Vagina (tissue), 2 donors: ENCODE results near the gene BCAS2. TPM values are rescaled to one million over a fixed set of nuclear protein-coding genes. Genes with fewer than 3 reads are reported as not detected.
"Not testable (repeated sequence)": the region's sequence is repeated elsewhere in the genome, so short reads cannot be mapped to it uniquely, and the experiment has no call there.

Experiments
- DNase-seq, 2 donors: peaks; one replicate each; pipeline ENCODE4 v3.0.0-alpha.2; 2017; ENCODE audit errors: extremely low spot score in 2 of 2
- H3K27ac ChIP-seq: fragments of 200-600 bp; sonication (generic); one replicate; pipeline ENCODE4 v1.5.1; 2019
- H3K27me3 ChIP-seq: fragments of 200-600 bp; sonication (generic); one replicate; pipeline ENCODE4 v1.5.1; 2019
- H3K36me3 ChIP-seq, 2 donors: fragments of 200-600 bp; sonication (generic); one replicate each; pipeline ENCODE4 v1.5.1; 2017 to 2019
- H3K4me1 ChIP-seq: fragments of 200-600 bp; sonication (generic); one replicate; pipeline ENCODE4 v1.5.1; 2019
- H3K4me3 ChIP-seq, 2 donors: fragments of 200-600 bp; sonication (generic); 1 replicate in 1 of 2; 2 replicates in 1 of 2; pipeline ENCODE4 v1.5.1; 2016 to 2019
- H3K9me3 ChIP-seq: fragments of 200-600 bp; sonication (generic); one replicate; pipeline ENCODE4 v1.5.1; 2019
- POLR2A ChIP-seq, 2 donors: fragments of 450-650 bp; IDR thresholded peaks; one replicate each; pipeline ENCODE4 v1.6.1; 2017; ENCODE audit warnings: antibody characterized with exemption in 2 of 2, mild to moderate bottlenecking in 2 of 2, moderate library complexity in 2 of 2
- POLR2AphosphoS5 ChIP-seq, 2 donors: sonication (generic); formaldehyde crosslinking; IDR thresholded peaks; one replicate each; pipeline ENCODE4 v1.9.0; 2017; ENCODE audit warnings: antibody characterized with exemption in 2 of 2, mild to moderate bottlenecking in 2 of 2, low read depth in 1 of 2; ENCODE audit not compliant: insufficient read depth in 1 of 2
- intact Hi-C: fragments of 100-400 bp; cut with DNase I; formaldehyde crosslinking; loops from one replicate; pipeline ENCODE4 v1.15.1; 2023
- total RNA-seq: library from RNA; depleted of rRNA; stranded (reverse); fragments of >200 nt; gene quantifications from one replicate; pipeline ENCODE4 v1.2.3, GENCODE V29; 2016
- TF ChIP-seq, protein P1 (sequence below), 3 experiments: fragments of 450-650 bp in 2 of 3; fragments of 200-600 bp in 1 of 3; sonication (generic) in 1 of 3; IDR thresholded peaks; one replicate each; pipeline ENCODE4 v1.5.1; 2017 to 2019; ENCODE audit warnings: antibody characterized with exemption in 3 of 3, mild to moderate bottlenecking in 2 of 3, moderate library complexity in 2 of 3

BCAS2 gene
- total RNA-seq, 1 donor from 2014 or later: 28.5 TPM

DNA sequence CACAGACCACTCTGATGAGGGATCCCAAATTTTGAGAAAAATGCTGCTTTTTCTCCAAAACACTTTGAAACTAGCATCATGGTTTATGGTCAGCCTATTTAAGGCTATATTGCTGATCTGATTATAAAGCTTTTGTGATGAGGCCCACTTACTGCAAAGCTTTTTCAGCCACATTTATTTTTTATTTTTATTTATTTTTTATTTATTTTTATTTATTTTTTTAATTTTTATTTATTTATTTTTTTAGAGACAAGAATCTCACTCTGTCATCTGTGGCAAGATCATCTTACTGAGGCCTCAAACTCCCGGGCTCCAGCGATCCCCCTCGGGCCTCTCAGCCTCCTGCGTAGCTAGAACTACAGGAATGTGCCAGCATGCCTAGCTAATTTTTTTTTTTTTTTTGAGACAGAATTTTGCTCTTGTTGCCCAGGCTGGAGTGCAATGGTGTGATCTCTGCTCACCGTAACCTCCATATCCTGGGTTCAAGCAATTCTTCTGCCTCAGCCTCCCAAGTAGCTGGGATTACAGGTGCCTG, 5.2 kb upstream of the BCAS2 start:
- no peak for DNase-seq
- Histone ChIP-seq H3K36me3 (peaks cover 0 to 12% of the 10 kb centered on the region in 2 donors), H3K27me3 (no peaks in the 10 kb centered on the region), H3K4me1 (peaks cover 8% of the 10 kb centered on the region), H3K9me3 (no peaks in the 10 kb centered on the region), H3K27ac (no peak overlapping the region), H3K4me3 (no peak overlapping the region)
- TF ChIP-seq POLR2A (IDR thresholded peaks at IDR 0.05) (no peak), POLR2AphosphoS5 (IDR thresholded peaks at IDR 0.05; ENCODE audit: insufficient read depth in 1 of 2, low read depth in 1 of 2) (no peak)
- TF ChIP-seq, protein P1, sequence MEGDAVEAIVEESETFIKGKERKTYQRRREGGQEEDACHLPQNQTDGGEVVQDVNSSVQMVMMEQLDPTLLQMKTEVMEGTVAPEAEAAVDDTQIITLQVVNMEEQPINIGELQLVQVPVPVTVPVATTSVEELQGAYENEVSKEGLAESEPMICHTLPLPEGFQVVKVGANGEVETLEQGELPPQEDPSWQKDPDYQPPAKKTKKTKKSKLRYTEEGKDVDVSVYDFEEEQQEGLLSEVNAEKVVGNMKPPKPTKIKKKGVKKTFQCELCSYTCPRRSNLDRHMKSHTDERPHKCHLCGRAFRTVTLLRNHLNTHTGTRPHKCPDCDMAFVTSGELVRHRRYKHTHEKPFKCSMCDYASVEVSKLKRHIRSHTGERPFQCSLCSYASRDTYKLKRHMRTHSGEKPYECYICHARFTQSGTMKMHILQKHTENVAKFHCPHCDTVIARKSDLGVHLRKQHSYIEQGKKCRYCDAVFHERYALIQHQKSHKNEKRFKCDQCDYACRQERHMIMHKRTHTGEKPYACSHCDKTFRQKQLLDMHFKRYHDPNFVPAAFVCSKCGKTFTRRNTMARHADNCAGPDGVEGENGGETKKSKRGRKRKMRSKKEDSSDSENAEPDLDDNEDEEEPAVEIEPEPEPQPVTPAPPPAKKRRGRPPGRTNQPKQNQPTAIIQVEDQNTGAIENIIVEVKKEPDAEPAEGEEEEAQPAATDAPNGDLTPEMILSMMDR (IDR thresholded peaks at IDR 0.05): no peak
- intact Hi-C loops: no loop called here

DNA sequence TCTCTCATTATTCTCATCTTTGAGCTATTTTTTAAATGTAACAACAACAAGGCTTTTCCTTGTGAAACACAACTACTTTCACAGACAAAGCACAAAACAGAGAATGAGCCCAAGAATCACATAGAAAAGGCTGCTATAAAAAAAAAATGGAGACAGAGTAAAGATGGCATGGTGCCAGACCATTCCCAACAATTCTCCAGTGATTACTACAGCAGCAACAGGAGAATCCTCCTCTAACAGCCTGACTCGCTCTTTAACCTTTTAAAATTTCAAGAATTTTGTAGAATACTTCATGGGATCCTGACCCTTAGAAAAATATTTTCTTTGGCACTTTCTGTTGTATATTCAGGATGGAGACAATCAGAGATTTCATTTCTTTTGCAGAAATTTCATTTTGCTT, 3.8 kb upstream of the BCAS2 start:
- TF ChIP-seq POLR2AphosphoS5 (IDR thresholded peaks at IDR 0.05; ENCODE audit: insufficient read depth in 1 of 2, low read depth in 1 of 2): no peak
- TF ChIP-seq, protein P1 (IDR thresholded peaks at IDR 0.05): no peak
- TF ChIP-seq POLR2A (IDR thresholded peaks at IDR 0.05): no peak
- no peak overlapping the region for H3K27ac ChIP-seq
- no peak for DNase-seq
- intact Hi-C loops: no loop called here
- peaks cover 0 to 12% of the 10 kb centered on the region in 2 donors for H3K36me3 ChIP-seq
- no peaks in the 10 kb centered on the region for H3K9me3 ChIP-seq
- H3K4me3 ChIP-seq: no peak overlapping the region
- no peaks in the 10 kb centered on the region for H3K27me3 ChIP-seq
- peaks cover 16% of the 10 kb centered on the region for H3K4me1 ChIP-seq

DNA sequence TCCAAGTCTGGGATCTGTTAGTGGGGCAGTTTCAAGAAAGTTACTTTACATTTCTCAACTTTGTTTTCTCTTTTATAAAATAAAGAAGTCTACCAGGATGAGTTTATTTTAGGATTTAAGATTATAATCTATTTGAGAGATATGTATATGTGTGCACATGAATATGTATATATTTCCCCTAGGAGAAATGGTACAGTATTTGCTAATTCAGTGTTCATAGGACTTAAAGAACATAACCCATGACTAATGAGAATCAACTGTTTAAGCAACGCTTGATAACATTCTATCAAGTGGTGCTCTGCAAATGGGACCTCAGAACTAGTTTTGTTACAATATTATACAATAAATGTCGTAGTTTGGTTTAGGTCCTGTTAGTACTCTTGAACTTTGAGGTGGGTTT, 7.0 kb downstream of the BCAS2 start:
- DNase-seq: no peak
- Histone ChIP-seq H3K4me1 (peaks cover 14% of the 10 kb centered on the region), H3K36me3 (peaks cover 0 to 71% of the 10 kb centered on the region in 2 donors), H3K27ac (no peak overlapping the region), H3K27me3 (no peaks in the 10 kb centered on the region), H3K4me3 (no peak overlapping the region), H3K9me3 (no peaks in the 10 kb centered on the region)
- TF ChIP-seq, protein P1 (IDR thresholded peaks at IDR 0.05): no peak
- no peak for TF ChIP-seq POLR2AphosphoS5 (IDR thresholded peaks at IDR 0.05; ENCODE audit: insufficient read depth in 1 of 2, low read depth in 1 of 2)
- intact Hi-C loops: no loop called here

DNA sequence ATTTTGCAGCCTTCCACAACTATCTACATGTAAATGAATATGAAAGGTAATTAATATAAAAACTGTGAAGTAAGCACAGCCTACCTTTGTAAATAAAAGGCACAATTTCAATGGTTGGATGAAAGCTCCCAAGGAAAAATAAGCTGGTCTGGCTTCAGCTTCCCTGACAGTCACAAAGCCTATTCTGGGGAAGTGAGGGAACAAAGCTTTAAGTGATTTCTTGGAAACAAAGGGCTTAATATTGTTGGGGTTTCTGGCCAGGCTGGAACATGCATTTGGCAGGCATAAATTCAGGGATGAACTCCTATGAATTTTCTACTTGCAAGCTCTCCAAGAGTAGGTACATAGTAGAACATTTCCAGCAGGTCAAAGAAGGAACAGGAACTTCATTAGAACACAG, 17.3 kb downstream of the BCAS2 start:
- Histone ChIP-seq H3K9me3 (no peaks in the 10 kb centered on the region), H3K36me3 (peaks cover 0 to 43% of the 10 kb centered on the region in 2 donors), H3K4me3 (no peak overlapping the region), H3K4me1 (no peaks in the 10 kb centered on the region), H3K27me3 (no peaks in the 10 kb centered on the region), H3K27ac (no peak overlapping the region)
- no peak for DNase-seq
- intact Hi-C loops: no loop called here
- TF ChIP-seq, protein P1 (IDR thresholded peaks at IDR 0.05): no peak
- TF ChIP-seq POLR2AphosphoS5 (IDR thresholded peaks at IDR 0.05; ENCODE audit: insufficient read depth in 1 of 2, low read depth in 1 of 2) (no peak), POLR2A (IDR thresholded peaks at IDR 0.05) (no peak)

DNA sequence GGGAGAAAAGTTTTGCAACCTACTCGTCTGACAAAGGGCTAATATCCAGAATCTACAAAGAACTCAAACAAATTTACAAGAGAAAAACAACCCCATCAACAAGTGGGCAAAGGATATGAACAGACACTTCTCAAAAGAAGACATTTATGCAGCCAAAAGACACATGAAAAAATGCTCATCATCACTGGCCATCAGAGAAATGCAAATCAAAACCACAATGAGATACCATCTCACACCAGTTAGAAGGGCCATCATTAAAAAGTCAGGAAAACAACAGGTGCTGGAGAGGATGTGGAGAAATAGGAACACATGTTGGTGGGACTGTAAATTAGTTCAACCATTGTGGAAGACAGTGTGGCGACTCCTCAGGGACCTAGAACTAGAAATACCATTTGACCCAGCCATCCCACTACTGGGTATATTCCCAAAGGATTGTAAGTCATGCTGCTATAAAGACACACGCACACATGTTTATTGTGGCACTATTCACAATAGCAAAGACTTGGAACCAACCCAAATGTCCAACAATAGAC, 18.4 kb downstream of the BCAS2 start:
- H3K36me3 ChIP-seq: peaks cover 0 to 34% of the 10 kb centered on the region in 2 donors
- H3K9me3 ChIP-seq, DNase-seq, H3K27me3 ChIP-seq, H3K27ac ChIP-seq, H3K4me3 ChIP-seq, intact Hi-C loops, H3K4me1 ChIP-seq: not testable (repeated sequence)
